NCI-H1048 (cell line): Measurements from ENCODE around the gene HLCS.
"Not testable (repeated sequence)": the region's sequence is repeated elsewhere in the genome, so short reads cannot be mapped to it uniquely, and the experiment has no call there.

ENCODE experiments used
- DNase-seq: peaks from one replicate; lab custom pipeline; 2025; lab: John Stamatoyannopoulos, UW

The HLCS gene

DNA sequence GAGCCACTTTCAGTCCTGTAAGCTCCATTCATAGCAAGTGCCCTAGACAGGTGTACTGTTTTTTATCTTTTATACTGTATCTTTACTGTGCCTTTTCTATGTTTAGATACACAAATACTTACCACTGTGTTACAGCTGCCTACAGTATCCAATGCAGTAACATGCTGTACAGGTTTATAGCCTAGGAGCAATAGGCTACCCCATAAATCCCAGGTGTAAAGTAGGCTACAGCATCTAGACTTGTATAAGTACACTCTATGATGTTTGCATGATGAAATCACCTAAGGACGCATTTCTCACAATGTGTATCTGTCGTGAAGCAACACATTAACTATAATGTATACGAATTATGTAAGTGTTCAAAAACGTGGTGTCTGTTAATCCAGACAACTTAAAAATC lies 10.7 kb downstream of the HLCS start:
- DNase-seq, result no peak

GRCh38 chr21:36952331-36952730 lies 14.1 kb downstream of the HLCS start:
- not testable (repeated sequence) for DNase-seq

DNA sequence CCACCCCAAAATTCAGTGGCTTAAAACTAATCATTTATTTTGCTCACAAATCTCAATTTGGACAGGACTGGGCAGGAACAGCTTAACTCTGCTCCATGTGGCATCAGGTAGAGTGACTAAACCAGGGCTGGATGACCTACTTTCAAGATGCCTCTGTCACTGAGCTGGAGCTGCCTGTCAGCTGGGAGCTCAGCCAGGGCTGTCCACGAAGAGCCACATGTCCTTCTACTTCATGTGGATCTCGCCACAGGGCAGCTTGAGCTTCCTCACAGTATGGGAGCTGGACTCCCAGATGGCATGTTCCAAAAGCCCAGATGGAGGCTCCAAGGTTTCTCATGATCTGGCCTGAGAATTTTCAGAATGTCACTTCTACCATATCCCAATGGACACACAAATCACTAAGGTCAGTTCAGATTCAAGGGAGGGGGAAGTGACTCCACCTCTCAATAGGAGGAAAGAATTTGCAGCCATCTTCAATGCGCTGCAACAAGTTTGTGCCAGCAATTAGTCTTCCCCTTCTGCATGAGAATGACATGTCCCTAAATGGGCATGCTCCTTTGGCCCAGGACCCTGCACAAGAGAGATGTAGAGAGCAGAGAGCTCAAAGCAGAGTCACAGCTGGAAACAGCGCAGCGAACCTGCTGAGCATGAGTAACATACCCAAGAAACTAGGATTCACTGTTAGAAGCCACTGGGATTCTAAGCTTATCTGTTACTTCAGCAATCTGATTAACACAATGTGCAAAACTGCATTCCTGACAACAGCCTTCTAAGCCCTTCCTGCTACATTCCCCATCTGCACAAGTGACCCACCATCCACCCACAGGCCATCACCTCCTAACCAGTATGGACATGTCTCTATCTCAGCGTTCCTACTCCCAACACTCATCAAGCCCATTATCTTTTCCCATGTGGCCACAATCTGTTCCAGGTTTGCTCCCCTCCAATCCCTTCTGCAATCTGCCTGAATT lies 17.0 kb downstream of the HLCS start:
- DNase-seq, result no peak

GRCh38 chr21:36948686-36949085 lies 17.8 kb downstream of the HLCS start:
- no peak for DNase-seq

GRCh38 chr21:36946949-36947356 lies 19.5 kb downstream of the HLCS start:
- no peak for DNase-seq

DNA sequence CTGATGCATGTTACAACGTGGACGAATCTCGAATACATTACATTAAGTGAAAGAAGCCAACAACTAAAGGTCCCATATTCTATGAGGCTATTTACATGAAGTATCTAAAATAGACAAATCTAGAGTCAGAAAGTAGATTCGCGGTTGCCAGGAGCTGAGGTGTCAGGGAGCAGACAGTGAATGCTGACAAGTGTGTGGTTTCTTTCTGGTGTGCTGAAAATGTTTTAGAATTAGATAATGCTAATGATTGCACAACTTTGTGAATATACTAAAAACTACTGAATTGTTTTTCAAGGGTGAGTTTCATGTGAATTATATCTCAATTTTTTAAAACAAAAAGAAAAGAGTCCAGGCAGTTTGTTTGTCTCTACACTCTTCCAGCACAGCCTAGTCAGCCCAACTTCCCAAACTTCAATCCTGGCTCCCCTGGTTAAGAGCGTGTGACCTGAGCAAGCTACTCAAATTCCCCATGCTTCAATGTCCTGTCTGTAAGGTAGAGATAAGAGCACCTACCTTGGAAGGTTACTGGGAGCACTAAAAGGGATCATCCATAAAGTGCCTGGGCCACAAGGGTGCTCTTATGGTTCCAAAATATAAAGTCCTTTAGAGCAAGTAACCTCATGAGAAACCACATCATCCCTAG lies 20.9 kb downstream of the HLCS start:
- DNase-seq, result no peak

- no peak for DNase-seq
These were observed 29.9 kb downstream of the HLCS start for GRCh38 chr21:36936361-36937135.

DNA sequence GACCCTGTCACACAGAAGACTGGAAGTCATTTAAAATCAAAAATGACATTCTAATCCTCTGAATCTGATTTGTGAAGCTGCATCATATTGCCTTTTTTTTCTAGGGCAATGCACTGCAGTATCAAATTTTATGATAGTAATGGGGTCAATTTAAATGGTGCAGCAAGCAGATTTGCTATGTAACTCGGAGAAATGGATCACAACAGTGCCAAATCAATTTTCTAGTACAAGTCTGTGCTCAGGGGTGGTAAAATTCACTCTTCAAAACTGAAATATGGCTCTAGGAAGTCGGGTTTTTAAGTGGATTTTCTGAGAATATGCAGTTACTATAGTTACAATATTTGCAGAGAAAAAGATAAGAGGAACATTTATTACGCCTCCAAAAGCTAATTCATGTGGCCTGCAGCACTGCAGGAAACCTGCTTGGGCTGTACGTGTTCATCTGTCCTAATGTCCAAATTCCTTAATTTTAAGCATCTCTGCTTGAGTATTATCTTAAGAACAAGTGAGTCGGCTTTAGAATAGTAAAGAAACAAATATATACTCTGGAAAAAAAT lies 31.5 kb downstream of the HLCS start:
- DNase-seq, result no peak

DNA sequence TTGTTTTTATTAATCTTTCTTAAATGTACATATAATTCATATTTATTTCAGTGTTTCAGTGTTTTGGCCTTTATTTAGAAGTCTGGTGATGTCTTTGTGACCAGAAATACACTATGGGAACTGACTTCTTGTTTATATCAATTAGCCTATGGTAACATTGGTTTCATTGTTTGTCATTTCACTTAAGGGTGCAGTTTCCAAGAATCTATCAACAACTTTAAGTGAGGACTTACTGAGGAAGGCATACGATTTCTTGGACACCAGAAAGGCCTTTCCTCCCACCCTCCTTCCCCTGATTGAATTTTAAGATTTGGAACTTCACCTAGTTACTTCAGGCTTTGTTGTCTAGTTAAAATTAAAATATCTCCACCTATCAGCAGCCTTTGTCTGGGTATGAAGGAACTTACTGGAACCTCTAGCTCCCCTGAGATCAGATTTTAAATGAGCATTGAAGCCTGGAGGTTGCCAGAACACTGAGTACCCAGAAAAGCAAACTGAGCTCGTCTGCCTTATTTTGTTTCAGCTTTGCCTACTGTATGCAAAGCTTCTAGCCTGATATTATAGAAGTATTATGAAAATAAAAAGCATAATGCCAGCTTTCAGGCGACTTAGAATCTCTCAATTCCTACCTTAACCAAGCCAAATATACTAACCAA lies 34.2 kb downstream of the HLCS start:
- DNase-seq, result no peak

DNA sequence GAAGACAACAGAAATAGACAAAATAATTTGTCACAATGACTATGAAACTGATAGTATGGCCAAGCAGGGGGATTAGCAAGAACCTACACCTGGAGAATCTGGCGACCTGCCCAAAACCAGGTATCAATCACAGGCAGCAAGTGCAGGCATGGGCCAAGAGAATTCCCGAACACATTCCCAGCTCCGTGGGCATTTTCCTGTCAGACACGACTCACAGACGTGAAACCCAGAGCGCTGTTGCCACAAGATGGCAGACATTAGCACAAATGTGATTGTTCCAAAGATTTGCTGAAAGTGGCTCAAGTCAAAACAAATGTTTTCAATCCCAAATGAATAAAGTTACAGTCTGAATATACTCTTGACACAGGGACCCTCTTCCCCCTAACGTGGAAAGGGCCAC lies 36.8 kb downstream of the HLCS start:
- no peak for DNase-seq

GRCh38 chr21:36928960-36929359 lies 37.5 kb downstream of the HLCS start:
- DNase-seq, result no peak

DNA sequence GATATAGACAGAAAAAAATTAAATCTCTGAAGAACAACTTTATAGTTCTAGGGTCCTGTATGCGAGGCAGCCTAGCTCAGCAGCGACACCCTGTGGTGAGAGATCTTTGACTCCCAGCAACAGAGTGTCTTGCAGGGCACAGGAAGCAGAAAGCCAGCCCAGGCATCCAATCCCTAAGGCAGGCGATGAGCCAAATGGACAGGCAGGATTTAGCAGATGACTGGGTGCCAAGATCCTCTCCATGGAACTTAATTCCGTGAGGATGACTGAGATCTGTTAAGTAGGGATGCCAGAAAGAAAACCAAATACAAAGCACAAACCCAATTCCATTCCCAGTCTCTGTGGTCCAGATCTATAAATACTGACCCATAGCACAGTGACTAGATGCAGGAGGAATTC lies 38.8 kb downstream of the HLCS start:
- DNase-seq, result no peak

DNA sequence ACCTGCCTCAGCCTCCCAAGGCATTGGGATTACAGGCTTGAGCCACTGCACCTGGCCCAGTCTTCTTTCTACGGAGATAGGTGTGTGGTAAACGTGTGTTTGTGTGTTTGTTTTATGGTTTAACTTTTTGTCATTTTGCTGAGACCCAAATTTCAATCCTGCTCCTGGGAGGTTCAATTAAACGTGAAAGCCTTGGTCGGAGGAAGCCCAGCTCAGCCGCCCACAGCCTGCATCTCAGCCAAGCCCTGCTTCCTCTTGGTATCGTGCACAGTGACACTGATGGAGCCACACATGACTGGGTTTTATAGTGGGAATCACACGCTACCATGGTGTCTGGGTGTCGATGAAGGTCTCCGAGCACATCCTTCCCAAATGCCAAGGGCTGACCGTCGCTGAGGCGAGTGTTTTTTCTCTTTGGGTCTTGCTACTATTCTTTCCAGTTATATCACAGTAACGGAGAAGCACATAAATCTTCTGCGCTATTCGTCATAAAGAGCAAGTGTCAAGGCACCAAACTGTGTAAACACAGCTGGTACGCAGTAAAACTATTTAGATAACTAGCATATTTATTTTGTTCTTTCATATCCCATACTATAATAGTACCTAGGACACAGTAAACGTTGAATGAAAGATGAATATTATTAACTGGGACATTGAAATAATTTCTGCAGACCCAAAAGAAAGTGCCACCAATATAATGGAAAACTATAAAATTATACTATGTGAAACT lies 39.3 kb downstream of the HLCS start:
- DNase-seq, result no peak

GRCh38 chr21:36923270-36923669 lies 43.2 kb downstream of the HLCS start:
- DNase-seq, result no peak

DNA sequence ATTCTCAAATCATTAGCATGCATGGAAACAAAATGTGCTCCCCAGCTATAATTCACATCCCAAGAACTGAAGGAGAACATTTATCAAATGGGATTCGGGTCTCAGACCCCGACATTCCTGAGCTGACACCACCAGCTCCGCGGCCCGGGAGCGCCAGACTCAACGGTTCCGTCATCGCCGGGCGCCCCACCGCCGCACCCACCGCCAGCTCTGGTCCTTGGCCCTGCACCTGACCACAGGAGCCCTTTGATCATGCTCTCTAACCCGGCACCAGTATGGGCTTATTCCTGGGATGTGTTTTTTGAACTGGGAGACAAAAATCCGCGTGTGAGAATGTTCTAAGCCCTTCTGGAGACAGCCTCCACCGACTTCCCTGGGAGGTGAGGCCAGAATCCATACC lies 43.6 kb downstream of the HLCS start:
- DNase-seq, result no peak

- DNase-seq, result no peak
These were observed 48.2 kb downstream of the HLCS start for GRCh38 chr21:36918291-36918690.

DNA sequence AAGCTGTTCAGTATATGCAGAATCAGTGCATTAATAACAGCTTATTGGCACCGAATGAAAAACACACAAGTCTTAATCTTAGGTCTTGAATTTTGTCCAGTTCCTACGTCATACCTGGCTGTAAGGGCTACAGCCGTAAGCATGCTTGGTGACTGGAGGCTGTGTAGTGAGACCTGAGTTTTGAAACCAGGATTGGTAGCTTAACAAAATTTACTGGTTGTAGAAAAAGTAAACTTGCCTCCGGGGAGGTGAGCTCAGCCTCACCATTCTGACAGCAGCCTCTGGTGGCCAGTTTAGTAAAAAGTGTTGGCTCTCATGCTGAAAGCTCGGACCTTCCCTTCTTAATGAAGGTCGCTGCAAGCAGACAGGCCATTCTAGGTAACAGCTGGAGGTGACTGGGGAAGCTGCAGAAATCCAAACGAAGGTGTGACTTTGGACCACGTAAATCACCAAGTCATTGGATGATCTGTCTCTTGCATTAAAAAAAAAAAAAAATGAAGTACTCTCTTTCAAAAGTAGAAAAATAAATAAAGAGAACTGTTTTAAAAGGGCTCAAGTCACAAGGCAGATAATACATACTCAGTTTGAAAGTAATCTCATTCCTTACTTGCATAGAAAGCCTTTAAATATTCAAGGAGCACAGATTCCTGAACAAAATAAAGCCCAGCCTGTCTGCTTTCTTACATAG lies 48.9 kb downstream of the HLCS start:
- DNase-seq, result no peak

DNA sequence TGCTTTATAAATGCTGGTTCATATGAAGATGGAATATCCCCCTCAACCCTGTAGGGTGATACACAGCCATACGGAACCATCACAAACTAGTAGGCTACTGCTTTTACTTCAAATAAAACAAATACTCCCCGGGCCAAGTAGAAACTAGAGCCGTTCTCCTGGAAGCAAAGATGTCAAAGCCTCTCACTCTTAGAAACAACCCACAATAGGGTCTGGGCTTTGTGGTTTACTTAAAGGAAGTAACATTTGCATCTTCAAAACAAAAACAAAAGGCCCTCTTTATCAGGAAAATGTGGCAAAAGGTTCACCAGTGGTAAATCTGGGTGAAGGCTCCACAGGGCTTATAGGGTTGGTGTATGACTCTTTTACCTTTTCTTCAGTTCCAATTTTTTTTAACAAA lies 49.8 kb downstream of the HLCS start:
- DNase-seq, result no peak

DNA sequence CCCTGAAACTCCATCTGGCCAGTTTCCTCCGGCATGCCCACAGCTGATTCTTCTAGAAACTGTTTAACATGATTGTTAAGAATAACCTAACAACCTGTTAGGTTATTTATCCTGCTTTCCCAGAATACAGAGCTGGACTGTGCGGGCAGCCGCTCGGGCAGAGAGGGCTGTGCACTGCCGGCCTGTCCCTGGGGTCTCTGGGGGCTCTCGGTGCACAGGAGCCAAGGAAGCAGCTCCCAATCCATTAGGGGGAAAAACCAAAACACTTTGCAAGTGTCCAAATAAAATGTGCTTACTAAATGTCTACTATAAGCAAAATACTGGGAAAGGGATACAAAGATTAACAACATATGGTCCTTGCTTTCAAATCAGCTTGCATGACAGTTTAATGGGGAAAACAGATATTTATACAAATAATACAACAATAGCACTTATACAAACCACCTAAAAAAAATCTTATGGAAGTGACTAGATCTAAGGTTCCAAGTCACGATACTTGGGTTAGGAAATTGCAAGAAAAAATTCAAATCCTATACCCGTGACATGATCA lies 50.7 kb downstream of the HLCS start:
- DNase-seq, result no peak

GRCh38 chr21:36915014-36915695 lies 51.3 kb downstream of the HLCS start:
- DNase-seq, result no peak
